GM12878 (cell line): Measurements from ENCODE around the gene GNRHR. TPM values are rescaled to one million over a fixed set of nuclear protein-coding genes. Genes with fewer than 3 reads are reported as not detected.

Experiments used
- ATF7 ChIP-seq: fragments of 450-650 bp; IDR thresholded peaks from 2 replicates; pipeline ENCODE4 v1.6.1; 2016; ENCODE audit warnings: low read depth, mild to moderate bottlenecking
- BHLHE40 ChIP-seq, 2 experiments: fragments of 450-650 bp in 1 of 2; IDR thresholded peaks; 2 replicates each; pipeline ENCODE4 v1.6.1; 2011 to 2017; ENCODE audit warnings: low read depth in 2 of 2, borderline replicate concordance in 1 of 2, improper control_type of control experiment in 1 of 2, low read length in 1 of 2, mild to moderate bottlenecking in 1 of 2
- CBX5 ChIP-seq: sonication (generic); IDR thresholded peaks from 2 replicates; pipeline ENCODE4 v1.6.1; 2016; ENCODE audit warnings: low read depth, moderate library complexity, mild to moderate bottlenecking, inconsistent platforms
- ESRRA ChIP-seq: IDR thresholded peaks from 2 replicates; pipeline ENCODE4 v1.6.1; 2012; ENCODE audit warnings: mild to moderate bottlenecking, low read length, improper control_type of control experiment
- HCFC1 ChIP-seq: fragments of 150-350 bp; IDR thresholded peaks from 2 replicates; pipeline ENCODE4 v1.6.1; 2014; ENCODE audit warnings: low read length
- LARP7 ChIP-seq: fragments of 450-650 bp; IDR thresholded peaks from 2 replicates; pipeline ENCODE4 v1.6.1; 2017; ENCODE audit warnings: mild to moderate bottlenecking
- NKRF ChIP-seq: fragments of 450-650 bp; conservative IDR thresholded peaks from 2 replicates; pipeline ENCODE4 v1.6.1; 2017; ENCODE audit warnings: mild to moderate bottlenecking, moderate library complexity
- NR2F1 ChIP-seq: fragments of 450-650 bp; conservative IDR thresholded peaks from 2 replicates; pipeline ENCODE4 v1.6.1; 2017; ENCODE audit warnings: mild to moderate bottlenecking
- POLR2A ChIP-seq: IDR thresholded peaks from 2 replicates; pipeline ENCODE4 v1.6.1; 2011; ENCODE audit warnings: low read depth, mild to moderate bottlenecking, low read length
- PRDM15 ChIP-seq: fragments of 450-650 bp; formaldehyde crosslinking; IDR thresholded peaks from 2 replicates; pipeline ENCODE4 v1.4.0; 2020; ENCODE audit warnings: mild to moderate bottlenecking, moderate library complexity
- RAD21 ChIP-seq: IDR thresholded peaks from 2 replicates; pipeline ENCODE4 v1.6.1; 2011; ENCODE audit warnings: mild to moderate bottlenecking, low read depth, low read length, moderate library complexity; ENCODE audit not compliant: insufficient read depth
- REST ChIP-seq: IDR thresholded peaks from 2 replicates; pipeline ENCODE4 v1.6.1; 2012; ENCODE audit warnings: mild to moderate bottlenecking, low read depth, low read length
- SMAD1 ChIP-seq: fragments of 450-650 bp; IDR thresholded peaks from 2 replicates; pipeline ENCODE4 v1.6.1; 2018; ENCODE audit warnings: mild to moderate bottlenecking, low read depth; ENCODE audit not compliant: partially characterized antibody
- TBL1XR1 ChIP-seq: IDR thresholded peaks from 2 replicates; pipeline ENCODE4 v1.6.1; 2012; ENCODE audit warnings: low read depth, low read length, improper control_type of control experiment
- ZNF687 ChIP-seq: fragments of 450-650 bp; IDR thresholded peaks from 2 replicates; pipeline ENCODE4 v1.6.1; 2017; ENCODE audit warnings: mild to moderate bottlenecking, moderate library complexity
- ZZZ3 ChIP-seq: IDR thresholded peaks from 2 replicates; pipeline ENCODE4 v1.6.1; 2011; ENCODE audit warnings: low read depth; ENCODE audit not compliant: control insufficient read depth, insufficient read length
- polyA plus RNA-seq, 11 experiments: library from polyadenylated mRNA; depleted of rRNA in 4 of 11; unstranded in 6 of 11; stranded (reverse) in 5 of 11; fragments of >200 nt; fragmentation: Nextera tagmentation in 4 of 11; fragmentation: Illumina TruSeq in 1 of 11; extraction: Ambion mirVana in 4 of 11; extraction: Trizol in 1 of 11; gene quantifications; 1 replicate in 1 of 11; 2 replicates in 10 of 11; pipeline versions ENCODE4 v1.2.1 to v1.2.3, GENCODE V29; 2011 to 2016; ENCODE audit warnings: inconsistent platforms in 2 of 11, missing spikeins in 2 of 11, low read depth in 1 of 11
- total RNA-seq, 4 experiments: library from RNA; depleted of rRNA in 3 of 4; stranded (reverse); fragments of >200 nt in 3 of 4; fragmentation: Illumina TruSeq in 1 of 4; extraction: Trizol in 1 of 4; gene quantifications; 2 replicates each; pipeline versions ENCODE4 v1.2.1 to v1.2.3, GENCODE V29; 2013 to 2021

GNRHR gene
- total and polyA plus RNA-seq, 10 of the 15 experiments (the other 5 are each of a cell fraction or from before 2014, with no cell fraction given): 0.02 to 0.12 (median 0.08) TPM; not detected in 7

GRCh38 chr4:67700738-67701516 lies 53.3 kb downstream of the GNRHR start, which contains the start of gene UBA6 (continued):
- TF ChIP-seq REST (no peak), TBL1XR1 (peak; percentile 39; the same call in 1 of the 2 replicates), HCFC1 (peak; percentile 59), ATF7 (peak; percentile 66), SMAD1 (peak; percentile 74), NKRF (peak; percentile 54), BHLHE40 (IDR thresholded peaks at IDR 0.05; ENCODE audit: borderline replicate concordance in 1 of 2, low read depth in 2 of 2, low read length in 1 of 2) (peak; percentile 68 to 70; a peak in 1 of 4 replicates), ESRRA (no peak), POLR2A (peak; percentile 93), ZZZ3 (no peak), CBX5 (0 out of 2 replicates have a peak, but pooled peaks have one; percentile 50), NR2F1 (peak; percentile 82), ZNF687 (peak; percentile 71), LARP7 (peak; percentile 78), RAD21 (peak; percentile 23; the same call in 1 of the 2 replicates), PRDM15 (CRISPR knock-in tag) (no peak)
